Activated B cell treated with CpG ODN at 0.5 μM for 24 hours (primary cell): ENCODE measurements around the gene ATXN7L2. TPM values are rescaled to one million over a fixed set of nuclear protein-coding genes. Genes with fewer than 3 reads are reported as not detected.

Experiments
- ATAC-seq: fragments of 200-7000 bp; cut with Tn5 transposase; one replicate; pipeline ENCODE4 v1.10.0; 2021; ENCODE audit warnings: low read depth, mild to moderate bottlenecking, moderate library complexity
- CTCF ChIA-PET: fragments of 350-600 bp; sonication (Branson Sonifier 250); formaldehyde crosslinking; loops from one replicate; lab custom pipeline; 2021; ENCODE audit warnings: antibody characterized with exemption; lab: Charles Lee
- POLR2A ChIA-PET: fragments of 350-600 bp; sonication (Branson Sonifier 250); formaldehyde crosslinking; loops from one replicate; lab custom pipeline; 2021; ENCODE audit warnings: antibody characterized with exemption; lab: Charles Lee
- DNase-seq: peaks from one replicate; pipeline ENCODE4 v3.0.0; 2022
- H3K27ac Mint-ChIP-seq: one replicate; pipeline ENCODE4 v1.8.0; 2020; ENCODE audit warnings: mixed read lengths
- H3K27me3 Mint-ChIP-seq: one replicate; pipeline ENCODE4 v1.8.0; 2021; ENCODE audit warnings: mixed read lengths
- H3K36me3 Mint-ChIP-seq: one replicate; pipeline ENCODE4 v1.8.0; 2021; ENCODE audit warnings: low read depth, mixed read lengths
- H3K4me1 Mint-ChIP-seq: one replicate; pipeline ENCODE4 v1.8.0; 2021; ENCODE audit warnings: mixed read lengths
- H3K4me3 Mint-ChIP-seq: one replicate; pipeline ENCODE4 v1.8.0; 2020; ENCODE audit warnings: mild to moderate bottlenecking, mixed read lengths
- H3K9me3 Mint-ChIP-seq: one replicate; pipeline ENCODE4 v1.8.0; 2020; ENCODE audit warnings: mixed read lengths
- CTCF ChIP-seq: fragments of 200-600 bp; IDR thresholded peaks from one replicate; pipeline ENCODE4 v1.8.0; 2022; ENCODE audit warnings: antibody characterized with exemption, mild to moderate bottlenecking
- intact Hi-C: fragments of 100-400 bp; cut with micrococcal nuclease; formaldehyde crosslinking; loops from one replicate; pipeline ENCODE4 v1.15.1; 2024
- total RNA-seq: library from RNA; stranded (reverse); gene quantifications from 2 replicates; pipeline ENCODE4 v1.2.3, GENCODE V29; 2022

ATXN7L2 gene
- total RNA-seq, 1 donor from 2014 or later = 7.5 TPM

GRCh38 chr1:109508873-109509175 lies 25.1 kb downstream of the ATXN7L2 start:
- DNase-seq (no peak), ATAC-seq (no peak)
- Mint-ChIP-seq H3K27me3 (peaks cover 10% of the 10 kb centered on the region), H3K4me3 (peak overlapping the region; percentile 80), H3K27ac (no peak overlapping the region), H3K36me3 (no peaks in the 10 kb centered on the region), H3K4me1 (peaks cover 15% of the 10 kb centered on the region), H3K9me3 (no peaks in the 10 kb centered on the region)
- CTCF ChIA-PET = interaction anchor here (2.0 to 23.7 kb wide), 3 partner anchors 8 to 22 kb away, joined by 7 to 375 read pairs (median 8); no protein-coding TSS in a partner anchor
- no peak for TF ChIP-seq CTCF
- intact Hi-C loops = loop anchor here (1.0 kb wide), 1 partner anchor 15 kb away; the partner anchor contains the start of gene CYB561D1
- POLR2A ChIA-PET = interaction anchor here (0.6 to 1.8 kb wide), 3 partner anchors 18 to 26 kb away, joined by 3 to 8 read pairs (median 4); partner anchors contain the start of gene ATXN7L2

DNA sequence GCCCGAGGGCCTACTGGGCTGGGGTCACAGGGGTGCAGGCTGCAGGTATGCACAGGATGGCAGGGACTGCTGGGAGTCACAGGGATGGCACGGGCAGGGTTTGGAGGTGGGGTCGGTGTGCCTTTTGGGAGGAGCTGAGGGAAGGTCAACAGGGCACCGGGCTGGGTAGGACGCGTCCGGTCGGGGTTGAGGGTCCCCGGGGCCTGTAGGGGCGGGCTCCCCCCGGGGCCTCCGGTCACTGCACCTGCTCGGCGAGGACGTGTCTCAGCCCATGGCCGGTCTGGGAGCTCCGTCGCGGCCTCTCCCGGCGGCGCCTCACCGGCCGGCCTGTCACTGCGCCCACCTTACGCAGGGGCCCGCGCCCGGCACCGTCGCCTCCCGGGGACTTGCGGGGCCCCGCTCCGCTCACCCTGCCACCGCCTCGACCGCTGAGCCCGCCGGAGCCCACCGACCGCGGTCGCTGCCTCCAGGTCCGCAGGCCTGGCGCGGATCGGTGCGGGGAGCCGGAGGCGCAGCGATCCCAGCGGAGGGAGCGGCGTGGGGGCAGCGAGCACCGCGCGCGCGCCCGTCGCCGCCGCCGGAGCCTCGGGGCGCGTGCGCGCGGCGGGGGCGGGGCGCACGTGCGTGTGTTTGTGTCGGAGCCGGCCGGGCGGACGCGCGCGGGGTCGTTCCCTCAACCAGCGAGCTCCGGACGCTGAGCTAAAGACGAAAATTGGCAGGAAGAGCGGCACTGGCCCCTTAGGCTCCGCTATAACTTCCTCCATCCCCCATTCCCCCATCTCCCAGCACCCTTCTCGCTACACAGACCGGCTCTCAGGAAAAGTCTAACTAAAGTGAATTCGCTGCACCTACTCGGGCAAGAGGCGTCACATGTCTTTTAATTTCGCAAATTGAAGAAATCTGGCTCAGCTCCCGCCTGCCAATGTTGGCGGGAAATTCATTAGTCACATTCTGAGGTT lies 25.8 kb downstream of the ATXN7L2 start, which contains the start of gene AMIGO1:
TSS of gene AMIGO1 (minus strand) at position 552 of the 959 bp plus-strand sequence. CDS start 815 bp downstream, outside the sequence.
- ATAC-seq (peak; percentile 80), DNase-seq (peak; percentile 63)
- intact Hi-C loops = loop anchor here (1.0 kb wide), 1 partner anchor 15 kb away; the partner anchor contains the start of gene CYB561D1
- TF ChIP-seq CTCF = no peak
- ChIA-PET POLR2A (interaction anchor here (0.6 to 1.8 kb wide), 5 partner anchors 15 to 27 kb away, joined by 3 to 4 read pairs (median 3); partner anchors contain the start of genes ATXN7L2 and CYB561D1), CTCF (interaction anchor here (1.3 to 23.7 kb wide), 4 partner anchors 9 to 22 kb away, joined by 3 to 375 read pairs (median 8); no protein-coding TSS in a partner anchor)
- H3K4me1 Mint-ChIP-seq = peaks cover 15% of the 10 kb centered on the region
- no peaks in the 10 kb centered on the region for H3K9me3 Mint-ChIP-seq
- no peaks in the 10 kb centered on the region for H3K36me3 Mint-ChIP-seq
- peaks cover 10% of the 10 kb centered on the region for H3K27me3 Mint-ChIP-seq
- peak within 1 kb of the TSS; percentile 43 for H3K27ac Mint-ChIP-seq
- H3K4me3 Mint-ChIP-seq = peak within 1 kb of the TSS; percentile 87

DNA sequence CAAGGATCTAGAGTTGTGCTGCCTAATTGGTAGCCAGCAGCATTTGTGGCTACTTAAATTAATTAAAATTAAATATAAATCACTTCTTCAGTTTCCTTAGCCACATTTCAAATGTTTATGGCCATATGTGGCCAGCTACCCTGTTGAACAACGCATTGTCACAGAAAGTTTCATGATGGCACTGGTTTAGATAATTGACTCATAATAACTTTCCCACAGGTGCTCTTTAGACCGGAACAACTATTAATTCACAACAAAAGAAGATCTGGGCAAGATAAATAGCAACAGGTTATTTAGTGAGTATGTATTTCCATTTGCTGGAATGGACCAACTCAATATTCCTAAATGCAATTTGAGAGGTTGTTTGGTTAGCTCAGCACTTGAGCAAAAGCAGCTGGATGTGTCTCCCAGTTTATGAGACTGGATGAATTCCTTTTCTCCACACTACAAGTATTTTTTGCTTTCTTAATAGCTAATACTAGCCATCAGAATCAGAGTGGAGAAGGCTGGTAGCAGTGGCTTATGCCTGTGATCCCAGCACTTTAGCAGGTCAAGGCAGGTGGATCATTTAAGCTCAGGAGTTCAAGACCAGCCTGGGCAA lies 29.5 kb downstream of the ATXN7L2 start:
- ChIA-PET CTCF (interaction anchor here (1.0 to 1.4 kb wide), 2 partner anchors 19 to 22 kb away, joined by 4 to 8 read pairs; no protein-coding TSS in a partner anchor), POLR2A (interaction anchor here (0.6 kb wide), 1 partner anchor 227 kb away, joined by 5 read pairs; no protein-coding TSS in a partner anchor)
- H3K36me3 Mint-ChIP-seq = no peaks in the 10 kb centered on the region
- H3K4me3 Mint-ChIP-seq = no peak overlapping the region
- no peaks in the 10 kb centered on the region for H3K9me3 Mint-ChIP-seq
- intact Hi-C loops = no loop called here
- H3K4me1 Mint-ChIP-seq = peaks cover 15% of the 10 kb centered on the region
- H3K27ac Mint-ChIP-seq = no peak overlapping the region
- DNase-seq (no peak), ATAC-seq (no peak)
- H3K27me3 Mint-ChIP-seq = peaks cover 14% of the 10 kb centered on the region
- TF ChIP-seq CTCF = no peak

GRCh38 chr1:109514846-109515245 lies 31.1 kb downstream of the ATXN7L2 start:
- intact Hi-C loops = no loop called here

More at GRCh38 chr1:109514846-109515245, 31.1 kb downstream of the ATXN7L2 start:
- peaks cover 8% of the 10 kb centered on the region for H3K27me3 Mint-ChIP-seq
- peaks cover 7% of the 10 kb centered on the region for H3K4me1 Mint-ChIP-seq
- no peak for DNase-seq
- no peaks in the 10 kb centered on the region for H3K9me3 Mint-ChIP-seq
- TF ChIP-seq CTCF = no peak
- no peaks in the 10 kb centered on the region for H3K36me3 Mint-ChIP-seq
- ATAC-seq = no peak
- ChIA-PET CTCF (interaction anchor here (2.2 to 3.8 kb wide), 3 partner anchors 17 to 23 kb away, joined by 7 to 15 read pairs (median 12); no protein-coding TSS in a partner anchor), POLR2A (no interaction called here)
- H3K27ac Mint-ChIP-seq = no peak overlapping the region
- H3K4me3 Mint-ChIP-seq = no peak overlapping the region
